Hematopoietic multipotent progenitor cell treated with erythropoietin and hydrocortisone succinate and interleukin-3 and kit ligand, for 8 days (in vitro differentiated cells): Measurements from ENCODE around the gene UTF1.

ENCODE experiments used
- DNase-seq: peaks from one replicate; pipeline ENCODE4 v3.0.0-alpha.2; 2015

The UTF1 gene

GRCh38 chr10:133267293-133267692 is 37.3 kb downstream of the UTF1 start:
- DNase-seq, result no peak

DNA sequence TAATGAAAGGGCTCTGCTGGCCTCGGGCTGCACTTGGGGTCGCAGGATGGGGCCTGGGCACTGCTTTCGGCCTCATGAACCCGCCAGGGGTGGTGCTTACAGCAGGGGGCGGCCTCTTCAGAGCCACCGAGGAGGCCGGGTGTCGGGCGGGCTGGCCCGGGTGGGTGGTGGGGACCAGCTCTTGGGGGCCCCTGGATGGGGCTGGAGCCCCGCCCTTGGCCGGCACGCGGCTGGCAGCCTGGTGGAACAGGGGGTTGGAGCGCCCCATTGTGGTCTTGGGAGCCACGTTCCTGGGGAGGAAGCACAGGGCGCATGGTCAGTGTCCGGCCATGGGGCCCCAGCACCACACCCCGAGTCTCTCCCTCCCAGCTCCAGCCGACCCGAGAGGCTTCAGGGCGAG is 37.8 kb downstream of the UTF1 start:
- DNase-seq, result no peak

- no peak for DNase-seq
Measured at GRCh38 chr10:133268532-133268931, 38.5 kb downstream of the UTF1 start.

DNA sequence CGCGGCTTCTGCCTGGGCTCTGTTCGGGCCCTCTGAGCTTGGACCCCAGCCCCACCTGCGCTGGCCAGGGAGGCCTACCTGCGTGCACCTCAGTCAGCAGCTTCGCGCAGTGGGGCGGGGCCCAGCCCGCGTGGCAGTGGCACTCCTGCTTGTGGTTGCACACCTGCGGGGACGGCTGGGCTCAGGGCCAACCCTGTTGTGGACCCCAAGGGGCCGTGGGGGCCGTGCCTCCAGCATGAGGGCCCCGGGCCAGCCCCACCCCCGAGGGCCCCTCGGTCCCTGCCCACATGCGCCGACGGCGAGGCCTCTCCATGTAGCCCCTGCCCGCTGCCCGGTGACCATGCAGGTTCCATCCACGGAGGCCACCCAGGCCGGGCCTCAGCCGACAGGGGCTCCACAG is 39.4 kb downstream of the UTF1 start:
- no peak for DNase-seq

DNA sequence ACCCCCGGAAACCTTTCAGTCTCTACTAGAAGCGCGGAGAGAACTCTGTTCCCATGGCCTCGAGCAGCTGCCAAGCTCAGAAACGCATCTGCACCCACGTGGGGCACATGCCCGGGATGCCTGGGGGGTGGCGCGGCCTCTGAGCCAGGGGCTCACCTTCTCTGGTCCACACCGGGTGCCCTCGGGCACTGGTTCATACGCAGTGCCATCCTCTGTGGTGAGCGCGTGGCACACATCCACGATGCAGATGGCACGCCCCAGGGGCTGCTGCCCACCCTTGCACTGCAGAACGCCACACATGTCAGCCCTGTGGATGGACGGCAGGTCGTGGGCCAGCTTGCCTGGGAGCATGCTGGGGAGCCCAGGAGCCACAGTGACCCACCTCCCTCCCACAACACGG is 40.2 kb downstream of the UTF1 start:
- no peak for DNase-seq

DNA sequence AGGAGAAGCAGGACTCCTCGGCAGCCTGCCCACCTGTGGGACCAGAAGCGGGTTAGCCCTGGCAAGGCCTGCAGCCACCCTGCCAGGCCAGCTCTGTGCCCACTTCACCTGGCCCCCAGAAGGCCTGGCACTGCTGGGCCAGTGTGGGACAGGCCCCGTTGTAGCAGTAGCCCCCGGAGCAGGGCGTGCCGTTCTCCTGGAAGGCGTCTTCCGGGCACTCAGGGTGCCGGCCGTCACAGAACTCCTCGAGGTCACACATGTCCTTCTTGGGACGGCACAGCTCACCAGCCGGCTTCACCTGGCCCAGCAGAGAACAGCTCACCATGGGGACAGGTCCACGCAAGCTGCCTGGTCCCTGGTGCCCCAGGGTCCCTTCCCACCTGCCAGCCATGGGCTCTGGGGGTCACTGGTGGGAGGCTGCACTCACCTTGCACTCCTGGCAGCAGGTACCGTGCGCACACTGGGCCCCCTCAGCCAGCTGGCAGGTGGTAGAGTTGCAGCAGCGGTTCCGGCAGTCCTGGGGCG is 40.8 kb downstream of the UTF1 start:
- no peak for DNase-seq

- DNase-seq, result no peak
Measured at GRCh38 chr10:133271521-133272300, 41.7 kb downstream of the UTF1 start.

DNA sequence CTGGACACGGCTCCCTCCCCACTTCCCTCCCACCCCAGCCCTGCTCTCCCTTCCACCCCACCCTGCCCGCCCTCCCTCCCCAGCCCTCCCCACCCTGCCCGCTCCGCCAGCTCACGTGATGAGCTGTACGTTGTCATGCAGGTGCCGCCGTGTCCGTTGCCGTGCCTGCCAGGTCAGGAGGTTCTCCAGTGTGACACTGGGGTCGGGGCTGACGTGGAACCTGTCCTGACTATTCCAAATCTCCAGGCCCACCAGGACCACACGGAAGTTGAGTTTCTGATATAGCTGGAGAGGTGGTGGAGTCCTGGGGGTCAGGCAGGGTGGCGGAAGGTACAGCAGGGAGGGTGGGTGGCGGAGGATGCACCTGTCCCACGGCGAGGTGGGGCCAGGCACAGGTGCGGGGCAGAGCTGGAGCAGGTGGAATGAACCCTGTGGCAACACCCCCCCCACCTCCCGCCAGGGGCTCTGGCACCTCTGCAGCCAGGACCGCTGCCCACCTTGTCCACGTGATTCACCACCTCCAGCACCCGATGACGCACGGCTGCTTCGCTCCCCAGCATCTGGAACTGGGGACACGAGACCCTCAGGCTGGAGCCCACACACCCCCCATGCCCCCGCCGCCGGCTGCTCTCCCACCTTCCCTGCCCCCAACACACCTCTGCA is 42.4 kb downstream of the UTF1 start:
- no peak for DNase-seq

GRCh38 chr10:133272964-133273420 is 43.0 kb downstream of the UTF1 start:
- no peak for DNase-seq

- no peak for DNase-seq
Measured at GRCh38 chr10:133273534-133274143, 43.6 kb downstream of the UTF1 start.

- DNase-seq, result peak; percentile 72
Measured at GRCh38 chr10:133274751-133275683, 45.0 kb downstream of the UTF1 start.

DNA sequence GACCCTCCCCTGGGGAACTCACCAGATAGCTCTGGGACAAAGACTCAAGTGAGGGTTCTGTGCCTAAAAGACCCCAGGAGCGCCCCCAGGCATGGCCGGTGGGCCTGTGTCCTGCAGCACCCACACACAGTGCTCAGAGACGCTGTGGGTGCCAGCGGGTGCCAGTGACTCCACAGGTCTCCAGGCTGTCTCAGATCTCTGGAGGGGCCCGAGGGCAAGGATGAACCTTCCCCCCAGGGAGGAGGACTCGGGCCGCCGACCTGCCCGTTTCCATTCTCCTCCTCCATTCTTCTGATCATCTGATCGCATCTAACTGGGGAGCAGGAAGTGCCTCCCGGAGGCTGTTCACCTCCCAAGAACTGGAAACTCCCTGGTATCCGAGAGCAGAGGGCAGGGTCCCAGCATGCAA is 45.7 kb downstream of the UTF1 start:
- peak; percentile 53 for DNase-seq

DNA sequence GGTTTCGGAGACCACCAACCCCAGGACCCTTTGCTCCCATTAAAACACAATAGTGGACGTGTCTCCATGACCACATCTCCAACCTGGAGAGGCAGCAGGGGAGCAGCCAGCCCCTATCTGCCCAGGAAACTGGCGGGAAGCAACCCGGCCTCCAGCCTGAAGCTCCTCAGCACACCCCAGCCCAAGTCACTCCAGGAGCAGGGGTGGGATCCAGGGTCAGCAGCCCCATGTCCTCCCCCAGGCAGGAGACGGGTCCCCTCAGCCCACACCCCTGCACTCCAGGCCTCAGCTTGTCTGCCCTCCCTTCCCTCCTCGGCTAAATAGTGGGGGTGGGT is 46.0 kb downstream of the UTF1 start:
- no peak for DNase-seq

- peak; percentile 35 for DNase-seq
Measured at GRCh38 chr10:133276435-133277201, 46.6 kb downstream of the UTF1 start, which contains the start of gene ADAM8. TSS of gene ADAM8 (minus strand) at chr10:133276868. CDS start at chr10:133276817, 51 bp downstream.

DNA sequence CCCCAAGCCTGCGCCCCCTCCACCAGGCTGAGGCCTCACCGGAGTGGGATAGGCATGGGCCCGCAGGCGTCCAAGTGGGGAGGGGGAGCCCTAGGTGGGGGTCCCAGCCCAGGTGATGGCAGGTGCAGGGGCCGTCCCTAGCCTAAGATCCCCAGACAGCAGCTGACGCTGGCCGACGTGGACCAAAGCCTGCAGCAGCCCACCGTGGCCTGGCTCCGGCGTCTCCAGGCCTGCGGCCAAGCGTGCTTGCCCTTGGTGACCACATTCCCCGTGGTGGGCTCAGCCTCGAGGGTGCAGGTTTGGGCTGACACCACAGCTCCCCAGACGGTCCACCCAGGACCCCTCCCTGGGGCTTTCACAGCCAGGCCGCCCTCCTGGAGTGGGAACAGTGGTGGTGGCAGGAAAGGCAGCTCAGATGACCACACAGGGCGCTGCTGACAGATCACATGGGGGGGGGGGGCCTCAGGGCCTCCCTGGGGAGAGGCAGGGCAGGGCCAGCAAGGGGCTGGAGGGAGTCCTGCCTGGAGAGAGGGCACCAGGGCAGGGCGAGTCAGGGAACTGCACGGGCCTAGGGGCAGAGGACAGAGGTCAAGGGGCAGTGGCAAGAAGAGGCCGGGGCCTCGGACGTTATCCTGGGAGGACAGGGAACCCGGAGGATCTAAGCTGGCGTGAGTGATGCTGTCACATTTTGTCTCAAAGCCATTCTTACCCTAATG is 47.4 kb downstream of the UTF1 start:
- DNase-seq, result no peak

DNA sequence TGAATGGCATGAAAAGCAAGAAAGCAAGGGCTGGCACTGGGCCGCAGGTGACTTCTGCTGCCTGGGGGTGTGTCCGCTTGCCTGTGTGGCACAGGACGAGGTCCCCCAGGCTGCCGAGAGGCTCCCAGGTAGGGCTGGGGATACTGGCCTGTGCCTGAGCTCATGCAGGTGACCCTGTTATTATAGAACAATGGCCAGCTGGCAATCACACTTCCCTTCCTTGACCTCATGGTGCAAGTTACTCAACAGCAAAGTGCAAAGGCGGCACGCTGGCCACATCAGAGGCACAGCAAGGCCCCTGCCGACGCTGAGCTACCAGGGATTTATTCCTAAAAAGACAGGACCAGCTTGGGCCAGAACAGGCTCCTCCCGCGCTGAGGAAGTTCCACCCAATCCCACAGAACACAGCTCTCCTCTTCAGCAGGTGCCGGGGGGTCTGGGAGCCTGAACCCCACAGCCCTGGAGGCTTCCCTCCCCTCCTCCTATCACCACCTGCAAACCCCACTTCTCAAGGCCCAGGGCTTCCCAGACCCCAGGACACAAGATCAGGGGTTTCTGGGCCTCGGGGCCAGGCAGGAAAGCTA is 48.1 kb downstream of the UTF1 start:
- no peak for DNase-seq

DNA sequence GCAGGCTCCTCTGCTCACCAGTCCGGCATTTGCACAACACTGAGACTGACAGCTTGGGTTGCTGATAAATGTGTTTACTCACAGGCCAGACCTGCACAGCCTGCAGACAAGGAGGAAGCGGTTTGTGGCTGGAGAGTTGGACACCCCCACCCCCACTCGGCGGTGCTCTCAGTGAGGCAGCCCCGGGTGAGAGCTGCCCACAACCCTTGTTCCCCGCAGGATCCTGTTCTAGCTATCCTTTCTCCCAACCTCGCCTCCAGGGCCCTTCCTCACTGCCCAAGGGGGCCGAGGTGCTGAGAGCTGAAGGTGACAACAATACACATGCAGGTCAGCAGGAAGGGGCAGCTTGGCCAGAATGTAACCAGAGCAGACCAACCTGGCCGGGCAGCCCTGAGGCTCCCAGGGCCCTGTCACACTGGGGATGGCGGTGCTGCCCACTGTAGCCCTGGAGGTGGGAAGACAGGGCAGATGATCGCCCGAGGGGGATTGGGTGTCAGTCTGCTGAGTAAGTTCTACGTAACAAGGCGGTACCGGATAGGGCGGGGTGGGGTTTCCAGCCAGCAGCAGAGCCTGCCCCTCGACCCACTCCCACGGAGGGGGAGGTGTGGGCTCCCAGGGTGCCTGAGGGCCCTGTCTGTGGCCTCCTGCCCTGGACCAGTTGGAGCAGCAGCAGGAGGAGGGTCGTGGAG is 48.7 kb downstream of the UTF1 start:
- peak; percentile 88 for DNase-seq

GRCh38 chr10:133279326-133280226 is 49.6 kb downstream of the UTF1 start:
- DNase-seq, result peak; percentile 19
